Duodenal mucosa (tissue), 2 donors: ENCODE results near the gene S100A13.
A peak's percentile ranks its signal among the peaks of the same experiment; 100 is the strongest.

Experiments
- H3K27ac ChIP-seq: one replicate; pipeline ENCODE4 v1.7.0; 2013; ENCODE audit warnings: low read depth, low read length
- H3K27me3 ChIP-seq, 2 donors: one replicate each; pipeline ENCODE4 v1.7.0; 2013; ENCODE audit warnings: low read length in 2 of 2, control low read depth in 1 of 2; ENCODE audit not compliant: insufficient read depth in 2 of 2, control insufficient read depth in 1 of 2
- H3K36me3 ChIP-seq, 2 donors: one replicate each; pipeline ENCODE4 v1.7.0; 2013; ENCODE audit warnings: low read length in 2 of 2, control low read depth in 1 of 2; ENCODE audit not compliant: insufficient read depth in 2 of 2, control insufficient read depth in 1 of 2
- H3K4me1 ChIP-seq, 2 donors: one replicate each; pipeline ENCODE4 v1.7.0; 2013; ENCODE audit warnings: low read length in 2 of 2, control low read depth in 1 of 2; ENCODE audit not compliant: insufficient read depth in 2 of 2, control insufficient read depth in 1 of 2
- H3K4me3 ChIP-seq, 2 donors: one replicate each; pipeline ENCODE4 v1.7.0; 2013; ENCODE audit warnings: low read length in 2 of 2, low read depth in 1 of 2
- H3K9ac ChIP-seq, 2 donors: one replicate each; pipeline ENCODE4 v1.7.0; 2013; ENCODE audit warnings: low read length in 2 of 2, low read depth in 1 of 2
- H3K9me3 ChIP-seq, 2 donors: one replicate each; pipeline ENCODE4 v1.7.0; 2013; ENCODE audit warnings: low read length in 2 of 2, control low read depth in 1 of 2; ENCODE audit not compliant: control insufficient read depth in 1 of 2

S100A13 gene

DNA sequence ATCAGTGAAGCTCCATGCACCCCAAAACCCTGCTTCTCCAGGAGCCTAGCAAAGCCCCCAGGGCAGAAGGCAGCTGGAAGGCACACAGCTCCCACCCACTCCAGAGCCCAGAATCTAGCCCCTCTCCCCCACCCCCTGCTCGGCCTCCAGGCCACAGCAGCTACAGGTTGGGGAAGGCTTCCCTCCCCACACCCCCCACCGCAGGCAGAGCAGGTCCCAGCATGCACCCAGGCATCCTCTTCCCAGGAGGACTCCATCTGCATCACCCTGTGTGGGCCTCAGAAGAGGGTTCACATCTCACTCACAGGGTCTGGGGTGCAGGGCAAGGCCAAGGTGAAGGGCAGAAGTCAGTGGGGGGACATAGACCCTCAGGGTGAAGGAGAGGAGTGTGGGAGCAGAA, 11.9 kb downstream of the S100A13 start:
- Histone ChIP-seq H3K4me3 (peak overlapping the region; percentile 70 to 74), H3K36me3 (no peaks in the 10 kb centered on the region), H3K9me3 (no peaks in the 10 kb centered on the region), H3K4me1 (peaks cover 44 to 49% of the 10 kb centered on the region in 2 donors), H3K27me3 (no peaks in the 10 kb centered on the region), H3K27ac (peak overlapping the region; percentile 76), H3K9ac (peak overlapping the region; percentile 89 to 94)

GRCh38 chr1:153614906-153615305, 12.4 kb downstream of the S100A13 start:
- Histone ChIP-seq H3K27ac (no peak overlapping the region), H3K4me3 (peak overlapping the region; percentile 70 to 74), H3K9me3 (no peaks in the 10 kb centered on the region), H3K36me3 (no peaks in the 10 kb centered on the region), H3K27me3 (no peaks in the 10 kb centered on the region), H3K4me1 (peaks cover 49 to 54% of the 10 kb centered on the region in 2 donors), H3K9ac (peak overlapping the region; percentile 89 to 94)

GRCh38 chr1:153614189-153614900, 13.0 kb downstream of the S100A13 start:
- Histone ChIP-seq H3K9ac (peak overlapping the region; percentile 89 to 94), H3K27ac (no peak overlapping the region), H3K4me1 (peaks cover 54 to 59% of the 10 kb centered on the region in 2 donors), H3K27me3 (no peaks in the 10 kb centered on the region), H3K4me3 (peak overlapping the region; percentile 70 to 74), H3K36me3 (no peaks in the 10 kb centered on the region), H3K9me3 (no peaks in the 10 kb centered on the region)

DNA sequence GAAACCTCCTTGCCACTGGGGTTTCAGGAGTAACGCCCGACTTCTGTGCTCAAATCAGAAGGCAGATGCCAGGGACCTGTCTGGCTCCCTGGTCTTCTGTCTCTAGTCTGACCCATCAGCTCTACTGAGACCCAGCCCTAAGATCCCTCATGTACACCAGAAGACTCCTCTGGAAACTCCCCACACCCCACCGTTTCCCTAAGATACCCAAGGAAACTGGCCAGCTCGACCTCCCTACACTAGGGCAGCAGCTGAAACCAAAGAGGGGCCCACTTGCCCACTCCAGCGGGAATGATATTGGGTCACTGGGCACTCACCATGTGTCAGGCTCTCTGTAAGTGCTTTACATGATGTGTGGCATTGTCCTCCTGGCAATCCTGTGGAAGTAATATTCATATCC, 13.9 kb downstream of the S100A13 start:
- Histone ChIP-seq H3K36me3 (no peaks in the 10 kb centered on the region), H3K9me3 (no peaks in the 10 kb centered on the region), H3K4me1 (peaks cover 62 to 67% of the 10 kb centered on the region in 2 donors), H3K4me3 (peak overlapping the region; percentile 26 to 97), H3K27ac (peak overlapping the region; percentile 90), H3K9ac (peak overlapping the region; percentile 65 to 100), H3K27me3 (no peaks in the 10 kb centered on the region)

- Histone ChIP-seq H3K4me1 (peaks cover 66 to 71% of the 10 kb centered on the region in 2 donors), H3K36me3 (peaks cover 2% of the 10 kb centered on the region in 2 donors), H3K27me3 (no peaks in the 10 kb centered on the region), H3K9me3 (no peaks in the 10 kb centered on the region), H3K9ac (peak within 1 kb of the TSS; percentile 88 to 100), H3K27ac (peak within 1 kb of the TSS; percentile 90), H3K4me3 (peak within 1 kb of the TSS; percentile 83 to 97)
Observed at GRCh38 chr1:153612755-153613331, 14.5 kb downstream of the S100A13 start, which contains the start of gene S100A16. S100A16 (minus strand) TSS chr1:153613137; CDS start chr1:153608151, 4,986 bp downstream.

DNA sequence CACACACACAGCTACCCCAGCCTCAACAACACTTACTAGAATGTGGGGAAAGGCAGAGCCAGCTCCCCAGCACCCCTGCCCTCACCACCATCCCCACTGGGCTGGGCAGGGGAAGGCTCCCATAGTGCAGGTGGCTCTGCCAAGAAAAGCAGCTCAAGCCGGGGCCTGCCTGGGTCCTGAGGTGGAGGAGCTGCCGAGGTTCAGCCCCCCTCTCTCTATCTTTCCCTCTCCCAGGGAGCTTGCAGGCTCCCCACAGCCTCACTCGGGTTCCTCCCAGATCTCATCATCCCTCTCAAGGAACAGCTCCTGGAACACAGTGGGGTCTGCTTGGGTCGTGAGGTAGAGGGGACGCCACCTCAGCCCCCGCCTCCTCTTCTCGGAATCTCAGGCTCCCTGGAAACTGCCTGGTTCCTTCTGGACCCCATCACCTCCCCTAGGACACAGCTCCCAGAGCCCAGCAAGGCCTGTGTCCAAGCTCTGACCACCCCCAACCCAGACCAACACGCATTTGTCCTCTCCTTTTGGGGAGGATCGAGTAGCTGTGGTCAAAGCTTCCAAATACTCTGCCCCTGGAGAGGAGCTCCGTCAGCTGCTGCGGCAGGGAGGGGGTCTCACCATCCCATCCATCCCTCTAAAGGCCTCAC, 15.1 kb downstream of the S100A13 start:
- Histone ChIP-seq H3K9me3 (no peaks in the 10 kb centered on the region), H3K27ac (peak overlapping the region; percentile 90), H3K27me3 (no peaks in the 10 kb centered on the region), H3K9ac (peak overlapping the region; percentile 88 to 100), H3K4me3 (peak overlapping the region; percentile 83 to 97), H3K4me1 (peaks cover 60 to 69% of the 10 kb centered on the region in 2 donors), H3K36me3 (peaks cover 7 to 8% of the 10 kb centered on the region in 2 donors)

DNA sequence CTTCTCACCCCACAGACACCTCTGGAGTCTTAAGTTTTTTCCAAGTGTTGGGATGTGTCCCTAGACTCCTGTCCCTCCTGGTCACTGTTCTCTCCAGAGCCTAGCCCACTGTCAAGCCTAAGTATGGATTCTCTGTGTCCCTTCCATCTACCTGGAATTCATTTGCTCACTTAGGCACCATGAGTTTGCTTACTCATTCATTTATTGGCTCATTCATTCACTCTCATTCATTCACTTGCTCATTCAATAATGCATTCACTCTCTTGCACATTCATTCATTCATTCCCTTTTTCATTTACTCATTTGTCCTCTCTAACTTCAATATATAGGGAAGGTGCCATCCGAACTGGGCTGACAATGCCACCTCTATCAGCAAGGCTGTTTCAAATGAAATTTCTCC, 15.9 kb downstream of the S100A13 start:
- peaks cover 16 to 17% of the 10 kb centered on the region in 2 donors for H3K36me3 ChIP-seq
- peak overlapping the region; percentile 88 to 100 for H3K9ac ChIP-seq
- H3K4me1 ChIP-seq: peaks cover 52 to 60% of the 10 kb centered on the region in 2 donors
- H3K27me3 ChIP-seq: no peaks in the 10 kb centered on the region
- H3K4me3 ChIP-seq: peak overlapping the region; percentile 83 to 97
- peak overlapping the region; percentile 11 for H3K27ac ChIP-seq
- no peaks in the 10 kb centered on the region for H3K9me3 ChIP-seq

DNA sequence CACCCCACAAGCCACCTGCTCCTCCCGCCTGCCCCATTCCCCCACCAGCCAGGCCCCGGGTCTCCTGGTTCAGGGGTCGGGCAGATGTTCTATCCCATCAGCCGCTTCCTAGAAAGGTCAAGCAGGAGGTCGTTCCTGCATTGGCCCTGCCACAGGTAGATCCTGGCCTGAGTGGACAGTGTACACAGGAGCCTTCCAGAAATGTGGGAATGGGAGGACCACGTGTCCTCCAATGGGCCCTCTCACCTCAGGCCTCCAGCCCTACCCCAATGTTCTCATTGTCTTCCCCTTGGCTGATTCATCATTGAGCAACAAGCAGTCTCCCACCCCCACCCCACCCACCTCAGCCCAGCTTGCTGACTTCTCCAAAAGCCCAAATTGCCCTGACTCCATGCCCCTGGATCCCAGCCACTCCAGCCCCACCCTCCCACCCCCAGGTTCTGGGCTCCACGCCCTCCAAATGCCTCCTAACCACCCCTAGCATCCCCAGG, 16.4 kb downstream of the S100A13 start:
- H3K4me1 ChIP-seq: peaks cover 50 to 57% of the 10 kb centered on the region in 2 donors
- peak overlapping the region; percentile 60 to 97 for H3K4me3 ChIP-seq
- peak overlapping the region in 1 of 2 donors; percentile 80 for H3K9ac ChIP-seq
- H3K36me3 ChIP-seq: peaks cover 16 to 20% of the 10 kb centered on the region in 2 donors
- peak overlapping the region; percentile 22 for H3K27ac ChIP-seq
- no peaks in the 10 kb centered on the region for H3K9me3 ChIP-seq
- H3K27me3 ChIP-seq: no peaks in the 10 kb centered on the region

- H3K9me3 ChIP-seq: no peaks in the 10 kb centered on the region
- peak overlapping the region; percentile 60 to 66 for H3K4me3 ChIP-seq
- H3K9ac ChIP-seq: peak overlapping the region; percentile 20 to 80
Observed at GRCh38 chr1:153610334-153610733, 17.0 kb downstream of the S100A13 start.

DNA sequence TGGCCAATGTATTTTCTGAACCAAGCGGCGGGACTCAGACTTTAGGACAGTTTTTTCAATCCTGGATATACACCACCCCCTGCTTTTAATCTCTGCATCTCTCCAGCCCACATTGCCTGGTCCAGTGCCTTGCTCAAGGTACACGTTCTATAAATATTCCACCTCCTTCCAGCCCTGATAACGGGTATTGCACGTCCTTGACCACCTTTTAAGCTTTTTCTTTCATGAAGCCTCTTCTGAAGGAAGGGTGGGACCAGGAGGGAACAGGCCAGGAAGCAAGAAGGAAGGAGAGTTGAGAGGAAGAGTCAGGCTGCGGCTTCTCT, 17.8 kb downstream of the S100A13 start:
- Histone ChIP-seq H3K9ac (peak overlapping the region; percentile 68 to 80), H3K27me3 (no peaks in the 10 kb centered on the region), H3K9me3 (no peaks in the 10 kb centered on the region), H3K4me3 (peak overlapping the region; percentile 60 to 66), H3K27ac (peak overlapping the region; percentile 95), H3K4me1 (peaks cover 39 to 46% of the 10 kb centered on the region in 2 donors), H3K36me3 (peaks cover 16 to 21% of the 10 kb centered on the region in 2 donors)

More at GRCh38 chr1:153610334-153610733, 17.0 kb downstream of the S100A13 start:
- H3K4me1 ChIP-seq: peaks cover 47 to 53% of the 10 kb centered on the region in 2 donors
- peak overlapping the region; percentile 95 for H3K27ac ChIP-seq
- no peaks in the 10 kb centered on the region for H3K27me3 ChIP-seq
- peaks cover 16 to 21% of the 10 kb centered on the region in 2 donors for H3K36me3 ChIP-seq
